Iris pigment epithelial cell (primary cell): Measurements from ENCODE around the gene FAM185A.
"Not testable (repeated sequence)": the region's sequence is repeated elsewhere in the genome, so short reads cannot be mapped to it uniquely, and the experiment has no call there.

Experiments used
- DNase-seq: peaks from one replicate; pipeline ENCODE4 v3.0.0-alpha.2; 2011; ENCODE audit warnings: low read depth

FAM185A gene

DNA sequence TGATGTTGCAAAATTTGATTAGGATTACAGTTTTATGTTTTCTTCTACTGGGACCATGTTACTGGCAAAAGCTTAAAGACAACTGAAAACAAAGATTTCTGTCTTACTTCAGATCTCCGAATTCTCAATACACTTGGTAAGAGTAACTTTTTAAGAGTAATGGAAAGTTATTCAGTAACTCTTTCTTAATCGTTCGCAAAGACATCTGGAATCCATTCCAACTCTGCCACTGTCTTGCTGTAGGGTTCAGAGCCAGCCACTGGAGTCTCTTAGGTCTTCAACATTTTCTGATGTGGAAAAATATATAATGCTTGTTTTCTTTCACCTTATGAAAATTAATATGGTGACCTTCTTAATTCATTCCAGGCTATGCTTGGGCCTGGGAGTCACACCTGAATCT lies 29.9 kb downstream of the FAM185A start:
- DNase-seq = not testable (repeated sequence)

DNA sequence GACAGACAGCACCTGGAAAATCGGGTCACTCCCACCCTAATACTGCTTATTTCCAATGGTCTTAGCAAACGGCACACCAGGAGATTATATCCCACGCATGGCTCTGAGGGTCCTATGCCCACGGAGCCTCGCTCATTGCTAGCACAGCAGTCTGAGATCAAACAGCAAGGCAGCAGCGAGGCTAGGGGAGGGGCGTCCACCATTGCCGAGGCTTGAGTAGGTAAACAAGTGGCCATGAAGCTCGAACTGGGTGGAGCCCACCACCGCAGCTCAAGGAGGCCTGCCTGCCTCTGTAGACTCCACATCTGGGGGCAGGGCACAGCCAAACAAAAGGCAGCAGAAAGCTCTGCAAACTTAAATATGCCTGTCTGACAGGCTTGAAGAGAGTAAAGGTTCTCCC lies 32.1 kb downstream of the FAM185A start:
- DNase-seq = not testable (repeated sequence)

DNA sequence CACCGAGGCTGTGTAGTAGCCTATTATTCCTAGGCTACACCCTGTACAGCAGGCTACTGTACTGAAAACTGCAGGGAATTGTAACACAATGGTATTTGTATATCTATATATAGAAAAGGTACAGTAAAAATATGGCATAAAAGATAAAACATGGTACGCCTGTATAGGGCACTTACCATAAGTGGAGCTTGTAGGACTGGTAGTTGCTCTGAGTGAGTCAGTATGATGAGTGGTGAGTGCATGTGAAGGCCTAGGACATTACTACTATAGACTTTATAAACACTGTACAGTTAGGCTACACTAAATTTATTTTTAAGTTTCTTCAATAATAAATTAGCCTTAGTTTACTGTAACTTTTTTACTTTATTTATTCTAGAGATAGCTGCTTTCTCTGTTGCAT lies 40.0 kb downstream of the FAM185A start:
- not testable (repeated sequence) for DNase-seq

DNA sequence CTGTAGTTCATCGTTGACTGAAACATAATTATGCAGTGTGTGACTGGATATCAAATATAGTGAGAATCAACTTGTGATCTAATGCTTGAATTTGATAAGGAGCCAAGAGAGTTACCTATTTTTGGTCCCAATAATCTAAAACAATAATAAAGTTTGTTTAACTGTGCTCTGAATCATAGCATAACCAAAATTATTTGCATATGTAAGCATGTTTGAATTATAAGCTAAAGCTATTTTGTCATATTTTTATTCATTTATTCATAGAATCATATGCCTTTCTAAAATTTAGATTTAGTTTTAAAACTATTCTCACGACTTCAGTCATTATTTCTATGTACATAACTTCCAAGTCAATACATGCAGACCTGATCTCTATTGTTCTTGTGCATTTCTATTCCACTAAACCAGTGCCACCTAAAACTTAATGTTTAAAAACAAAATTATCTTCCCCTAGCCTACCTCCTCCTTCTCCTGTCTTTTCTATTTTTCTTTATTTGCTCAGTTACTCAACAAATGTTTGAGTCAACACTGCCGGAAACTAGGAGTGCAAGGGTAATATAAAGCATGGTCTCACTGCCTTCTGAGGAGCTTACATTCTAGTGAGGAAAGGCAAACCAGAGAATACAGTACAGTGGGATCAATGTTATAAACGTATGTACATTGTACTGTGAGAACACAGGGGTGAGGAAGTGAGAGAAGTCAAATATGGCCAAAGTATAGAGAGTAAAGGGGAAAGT lies 41.7 kb downstream of the FAM185A start:
- DNase-seq = not testable (repeated sequence)

DNA sequence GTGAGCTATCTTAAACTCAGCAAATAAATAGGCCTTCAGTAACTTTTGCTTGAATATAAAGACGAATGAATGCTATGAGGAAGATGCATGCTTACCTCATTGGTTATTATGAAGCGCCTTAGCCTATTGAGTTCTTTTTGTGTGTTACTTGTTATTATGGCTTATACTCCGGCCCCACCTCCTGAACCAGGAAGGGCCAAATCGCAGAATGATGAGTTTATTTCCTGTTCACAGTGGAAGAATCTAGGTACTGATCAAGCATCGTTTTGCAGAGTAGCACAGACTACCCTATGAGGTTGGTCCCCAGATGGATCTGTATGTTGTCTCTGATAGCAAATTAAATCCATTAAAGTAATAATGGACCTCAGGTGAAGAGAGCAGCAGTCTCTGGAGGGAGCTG lies 42.6 kb downstream of the FAM185A start:
- DNase-seq = peak; percentile 17

DNA sequence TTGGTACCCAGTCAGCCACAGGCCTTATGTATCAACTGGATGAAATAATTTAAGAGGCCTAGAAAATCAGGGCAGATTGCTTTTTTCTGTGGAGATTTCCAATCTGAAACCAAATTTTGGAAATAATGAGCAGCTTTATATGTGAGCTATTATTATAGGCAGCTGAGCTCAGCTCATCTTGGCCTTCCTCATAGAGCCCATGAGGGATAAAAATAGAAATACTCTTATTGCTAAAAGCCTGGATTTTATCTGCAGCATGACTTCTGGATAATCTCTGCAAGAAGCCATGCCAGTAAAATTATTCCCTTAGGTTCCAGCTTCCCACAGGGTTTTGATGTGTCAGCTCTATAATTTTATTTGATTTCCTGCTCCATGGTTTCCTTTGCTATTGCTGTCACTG lies 43.0 kb downstream of the FAM185A start:
- DNase-seq = not testable (repeated sequence)

DNA sequence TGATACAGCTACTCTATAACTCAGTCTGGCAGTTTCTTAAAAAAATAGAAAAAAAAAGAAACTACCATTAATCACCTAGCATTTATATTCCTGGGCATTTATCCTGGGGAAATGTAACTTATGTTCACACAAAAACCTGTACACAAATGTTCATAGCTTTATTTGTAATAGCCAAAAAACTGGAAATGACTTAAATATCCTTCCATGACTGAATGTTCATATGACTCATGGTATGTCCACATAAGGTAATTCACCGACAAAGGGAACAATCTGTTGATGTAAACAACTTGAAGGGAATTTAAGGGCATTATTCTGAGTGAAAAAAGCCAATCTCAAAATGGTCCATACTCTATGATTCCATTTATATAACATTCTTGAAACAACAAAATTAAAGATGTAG lies 45.8 kb downstream of the FAM185A start:
- peak; percentile 63 for DNase-seq

DNA sequence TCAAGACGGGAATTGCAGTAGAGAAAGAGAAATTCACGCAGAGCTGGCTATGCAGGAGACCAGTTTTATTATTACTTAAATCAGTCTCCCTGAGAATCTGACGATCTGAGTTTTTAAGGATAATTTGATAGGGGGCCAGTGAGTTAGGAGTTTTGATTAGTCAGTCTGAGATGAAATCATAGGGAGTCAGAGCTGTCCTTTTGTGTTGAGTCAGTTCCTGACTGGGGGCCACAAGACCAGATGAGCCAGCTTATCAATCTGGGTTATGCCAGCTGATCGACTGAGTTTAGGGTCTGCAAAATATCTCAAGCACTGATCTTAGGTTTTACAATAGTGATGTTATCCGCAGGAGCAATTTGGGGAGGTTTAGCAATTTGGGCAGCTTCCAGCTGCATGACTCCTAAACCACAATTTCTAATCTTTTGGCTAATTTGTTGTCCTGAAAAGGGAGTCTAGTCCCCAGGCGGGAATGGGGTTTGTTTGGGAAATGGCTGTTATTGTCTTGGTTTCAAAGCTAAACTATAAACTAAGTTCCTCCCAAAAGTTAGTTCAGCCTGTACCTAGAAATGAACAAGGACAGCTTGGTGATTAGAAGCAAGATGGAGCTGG lies 47.3 kb downstream of the FAM185A start:
- peak; percentile 30 for DNase-seq

DNA sequence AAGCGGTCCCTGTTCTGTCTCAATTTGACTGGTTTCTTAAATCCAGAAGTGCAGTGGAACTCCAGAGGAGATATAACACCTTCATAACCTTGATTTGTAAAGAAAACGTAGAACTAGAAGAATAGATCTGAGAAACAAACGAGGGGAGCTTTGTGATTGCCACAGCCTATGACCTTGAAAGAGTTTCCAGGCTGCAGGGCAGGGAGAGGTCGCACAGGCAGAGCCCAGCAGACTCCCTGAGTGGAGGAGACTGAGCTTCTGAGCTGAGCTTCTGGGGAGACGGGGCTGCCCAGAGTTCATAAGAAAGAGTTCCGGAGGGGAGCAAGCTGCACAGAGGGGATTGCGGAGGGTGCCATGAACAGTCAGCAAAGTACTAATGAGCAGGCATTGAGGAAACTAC lies 57.8 kb downstream of the FAM185A start:
- no peak for DNase-seq

DNA sequence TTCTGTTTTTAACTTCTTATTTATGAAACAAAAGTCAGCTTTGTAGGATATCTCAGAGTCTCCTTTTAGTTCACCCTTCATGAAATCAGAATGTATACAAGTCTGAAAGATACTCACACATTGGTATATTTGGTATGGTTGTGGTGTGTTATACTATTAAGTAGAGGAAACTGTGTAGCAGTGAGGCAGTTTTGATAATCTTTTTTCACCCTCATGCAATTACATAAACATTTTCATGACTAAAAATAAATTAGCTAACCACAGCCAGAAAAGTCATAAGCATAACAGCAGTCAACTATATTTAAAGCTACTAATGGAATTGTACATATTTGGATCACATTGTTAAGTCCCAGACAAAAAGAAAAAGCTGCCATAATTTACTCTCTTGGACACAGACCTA lies 62.1 kb downstream of the FAM185A start:
- no peak for DNase-seq

DNA sequence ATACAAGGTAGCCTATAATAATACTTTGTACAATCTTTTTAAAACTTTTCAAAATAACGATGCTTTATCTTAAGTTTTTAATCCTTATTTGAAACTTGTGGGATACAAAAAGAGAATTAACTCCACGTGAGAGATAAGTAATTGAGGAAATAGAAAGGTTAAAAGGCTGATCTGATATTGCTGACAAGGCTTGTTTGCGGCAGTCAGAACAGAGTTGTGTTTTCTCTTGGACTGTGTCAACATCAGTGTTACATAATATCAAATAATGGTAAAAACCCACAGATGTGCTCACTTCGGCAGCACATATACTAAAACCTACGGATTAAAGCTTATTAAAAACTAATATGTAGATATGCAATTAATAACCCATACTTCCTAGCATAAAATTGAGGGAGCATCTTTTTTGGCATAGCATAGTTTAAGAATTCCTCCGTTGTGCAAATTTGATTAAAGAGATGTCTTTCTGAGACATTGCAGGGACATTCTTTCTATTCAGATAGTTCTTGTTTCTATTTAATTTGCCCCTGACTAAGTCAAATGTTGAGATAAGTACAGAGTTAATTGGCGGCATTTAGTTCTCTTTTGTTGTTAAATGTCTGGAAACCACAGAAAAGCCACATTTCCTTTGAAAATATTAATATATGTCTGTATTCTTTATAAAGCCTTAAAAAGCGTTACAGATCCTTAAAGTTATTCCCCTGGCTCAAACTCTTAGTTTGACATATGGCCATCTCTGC lies 63.3 kb downstream of the FAM185A start:
- DNase-seq = no peak

DNA sequence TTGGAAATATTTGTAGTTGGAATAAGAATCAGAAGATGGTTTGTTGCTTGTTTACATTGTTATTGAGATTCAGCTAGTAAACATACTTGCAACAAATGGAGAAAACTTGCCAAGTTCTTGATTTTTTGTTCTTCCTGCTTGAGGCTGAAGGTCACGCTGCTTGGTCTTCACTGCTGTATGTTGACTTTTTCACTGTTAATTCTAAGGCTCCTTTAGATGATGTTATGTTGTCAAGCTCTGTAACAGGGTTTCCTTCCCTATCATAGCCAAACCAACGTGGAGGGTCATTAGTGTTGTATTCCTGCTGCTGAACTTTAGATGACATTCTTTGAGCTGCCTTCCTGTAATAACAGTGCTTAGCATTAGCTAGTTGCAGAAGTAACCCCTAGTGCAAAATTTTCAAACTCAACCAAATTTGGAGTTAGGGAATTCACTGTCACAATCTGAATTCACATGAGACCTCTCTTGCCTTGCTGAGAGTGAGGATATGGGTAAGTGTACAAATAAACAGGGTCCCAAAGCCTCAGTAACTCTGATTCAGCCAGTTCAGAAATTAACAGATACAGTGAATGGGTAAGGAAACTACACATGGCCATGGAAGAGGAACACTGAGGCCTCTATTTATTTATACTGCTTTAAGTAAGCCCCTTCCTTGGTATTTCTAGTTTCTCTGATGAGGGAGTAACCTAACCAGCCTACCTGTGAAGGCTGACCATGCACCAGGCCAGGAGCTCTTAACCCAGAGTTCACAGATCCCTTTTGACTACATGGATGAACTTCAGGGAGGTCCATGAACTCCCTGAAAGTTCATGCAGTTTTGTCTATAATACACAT lies 64.6 kb downstream of the FAM185A start:
- DNase-seq = no peak

DNA sequence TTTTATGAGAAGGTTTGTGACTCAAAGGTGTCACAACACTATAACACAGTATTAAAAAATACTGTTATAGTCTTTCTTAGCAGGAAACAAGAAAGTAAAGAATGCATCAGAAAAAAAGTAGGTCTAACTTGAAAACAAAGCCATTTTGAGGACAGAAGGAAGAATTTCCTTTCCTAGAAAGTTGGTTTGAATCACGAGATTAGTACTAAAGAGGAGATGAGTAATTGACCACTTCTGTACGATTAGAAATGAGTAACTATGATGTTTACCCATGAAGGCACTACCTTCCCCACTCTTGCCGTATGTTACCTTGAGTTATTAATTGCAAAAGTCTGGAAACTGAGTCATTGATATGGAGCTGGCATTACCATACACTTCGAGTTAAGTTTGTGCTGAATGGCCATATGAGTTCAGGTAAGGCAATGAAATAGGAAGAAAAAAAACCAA lies 65.2 kb downstream of the FAM185A start:
- DNase-seq = peak; percentile 86

DNA sequence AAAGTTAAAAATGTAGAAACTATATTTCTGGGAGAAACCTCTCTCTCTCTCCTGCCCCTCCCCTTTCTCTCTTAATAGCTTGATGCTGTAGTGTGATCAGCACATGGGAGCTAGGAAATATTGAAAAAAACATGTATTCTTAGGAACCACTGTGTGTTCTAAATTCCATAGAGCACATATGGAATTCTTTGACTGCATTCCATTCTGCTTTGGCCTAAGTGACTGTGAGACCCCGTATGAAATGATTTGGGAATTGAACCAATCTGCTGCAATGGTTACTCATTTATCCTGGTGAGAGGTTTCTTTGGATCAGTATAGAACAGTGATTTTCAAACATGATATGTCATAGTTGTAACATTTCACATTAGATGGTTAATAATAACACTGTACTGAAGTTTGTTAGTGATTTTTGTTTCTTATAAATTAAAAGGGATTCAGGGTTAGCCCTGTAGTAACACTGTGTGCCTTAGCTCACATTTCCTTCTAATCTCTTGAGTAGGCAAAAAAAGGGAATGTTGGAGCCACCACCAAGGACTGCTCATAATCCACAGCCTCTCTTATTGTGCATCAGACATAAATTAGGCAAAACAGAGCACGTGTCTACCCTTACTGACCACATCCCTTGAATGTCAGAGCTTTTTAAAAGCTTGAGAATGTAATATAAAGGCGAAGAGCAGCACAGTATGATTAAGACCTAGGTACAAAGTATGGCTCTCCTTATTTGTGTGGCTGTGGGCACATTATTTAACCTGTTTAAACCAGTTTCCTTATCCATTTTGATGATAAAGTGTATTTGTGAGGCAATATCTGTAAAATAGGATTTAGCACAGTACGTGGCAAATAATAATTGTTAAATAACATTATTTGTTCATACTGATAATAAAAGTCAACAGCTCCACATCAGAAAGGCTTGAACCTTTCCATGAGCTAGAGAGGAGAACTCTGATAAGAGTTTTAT lies 69.1 kb downstream of the FAM185A start:
- no peak for DNase-seq

DNA sequence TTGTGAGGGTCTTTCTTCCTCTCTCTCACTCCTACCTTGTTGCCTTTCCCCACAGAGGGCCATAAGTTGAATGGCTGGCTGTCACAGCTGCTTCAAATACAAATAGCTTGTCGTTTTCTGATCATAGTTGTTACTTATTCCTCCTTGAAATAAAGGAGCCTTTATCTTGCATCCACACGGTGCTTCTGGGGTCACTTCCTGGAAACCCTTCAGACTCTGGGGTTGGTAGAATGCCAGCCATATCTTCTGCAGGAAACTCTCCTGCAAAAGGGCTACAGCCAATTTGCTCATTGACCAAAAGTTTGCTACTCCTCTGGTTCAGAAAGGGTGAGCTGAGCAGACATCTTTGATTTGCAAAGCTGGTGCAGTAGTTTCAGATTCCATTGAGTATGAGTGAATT lies 70.4 kb downstream of the FAM185A start:
- no peak for DNase-seq

DNA sequence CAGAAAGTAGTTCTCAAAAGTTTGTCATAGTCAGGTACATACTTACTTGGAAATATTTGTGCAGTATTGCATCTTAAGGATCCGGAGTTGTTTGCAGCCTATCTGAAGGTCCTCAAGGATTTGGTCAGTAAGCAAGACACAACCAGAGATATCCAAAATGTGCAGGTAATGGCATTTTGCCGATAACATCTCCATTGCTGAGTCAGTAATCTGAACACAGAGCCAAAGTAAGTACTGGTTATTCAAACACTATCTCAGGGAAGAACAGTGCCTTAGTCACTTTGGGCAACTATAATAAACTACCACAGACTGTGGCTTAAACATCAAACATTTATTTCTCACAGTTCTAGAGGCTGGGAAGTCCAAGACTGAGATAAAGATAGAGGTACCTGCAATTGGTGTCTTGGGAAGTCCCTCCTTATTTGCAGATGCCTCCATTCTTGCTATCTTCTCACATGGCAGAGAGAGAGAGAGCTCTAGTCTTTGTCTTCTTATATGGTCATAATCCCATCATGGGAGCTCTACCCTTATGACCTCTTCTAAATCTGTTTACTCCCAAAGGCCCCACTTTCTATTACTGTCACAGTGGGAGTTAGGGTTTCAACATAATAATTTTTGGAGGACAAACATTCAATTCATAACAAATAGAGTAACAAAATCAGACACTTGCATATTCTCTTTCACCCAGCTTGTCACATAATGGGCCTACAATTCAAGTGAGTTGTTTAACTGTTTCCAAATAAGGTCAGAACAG lies 73.4 kb downstream of the FAM185A start:
- DNase-seq = no peak

DNA sequence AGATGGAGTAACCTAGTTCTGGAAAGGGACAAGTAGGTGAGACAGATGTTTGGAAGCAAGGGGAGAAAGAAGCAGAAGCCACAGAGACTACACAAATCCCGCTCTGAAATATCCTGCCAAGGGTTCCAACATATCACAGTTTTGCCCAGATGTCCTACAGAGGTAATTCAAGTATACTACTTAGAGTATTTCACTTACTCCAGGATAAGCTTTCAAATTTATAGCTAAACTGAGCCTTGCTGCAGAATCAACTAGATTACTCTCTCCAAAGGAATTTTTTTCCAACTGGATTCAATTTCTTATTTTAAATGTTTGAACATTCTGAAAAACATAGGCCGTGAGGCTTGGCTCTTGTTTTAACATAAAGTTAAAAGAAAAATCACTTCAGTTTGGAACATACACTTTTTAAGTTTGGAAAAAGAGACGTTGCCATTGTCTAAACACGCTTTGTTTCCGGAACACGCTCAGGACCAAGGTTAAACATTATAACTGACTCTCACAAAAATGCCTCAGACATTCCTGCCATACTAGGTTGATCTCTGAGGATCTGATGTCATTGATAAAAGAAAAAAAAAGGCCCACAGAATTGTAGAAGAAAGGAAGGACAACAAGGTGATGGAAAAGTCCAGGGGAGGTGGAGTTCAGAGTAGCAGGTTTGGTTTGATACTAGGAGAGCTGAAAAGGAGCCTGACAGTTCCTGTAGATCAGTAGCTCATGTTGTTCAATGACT lies 74.8 kb downstream of the FAM185A start:
- peak; percentile 55 for DNase-seq

DNA sequence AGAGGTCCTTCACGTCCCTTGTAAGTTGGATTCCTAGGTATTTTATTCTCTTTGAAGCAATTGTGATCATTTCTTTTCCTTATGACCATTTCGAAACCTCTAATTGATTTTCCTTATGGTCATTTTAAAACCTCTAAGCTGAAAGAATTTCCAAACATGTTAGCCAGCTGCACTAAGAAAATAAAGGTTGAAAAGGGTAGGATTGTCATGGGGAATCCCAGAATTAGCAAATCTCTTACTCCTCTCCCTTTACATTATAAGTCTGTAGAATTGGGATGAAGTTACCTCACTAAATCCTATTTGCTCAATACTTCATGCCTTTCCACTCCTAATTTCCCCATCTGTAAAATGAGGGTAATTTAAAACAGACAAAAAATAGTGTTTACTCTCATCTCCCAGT lies 79.5 kb downstream of the FAM185A start:
- DNase-seq = peak; percentile 48

DNA sequence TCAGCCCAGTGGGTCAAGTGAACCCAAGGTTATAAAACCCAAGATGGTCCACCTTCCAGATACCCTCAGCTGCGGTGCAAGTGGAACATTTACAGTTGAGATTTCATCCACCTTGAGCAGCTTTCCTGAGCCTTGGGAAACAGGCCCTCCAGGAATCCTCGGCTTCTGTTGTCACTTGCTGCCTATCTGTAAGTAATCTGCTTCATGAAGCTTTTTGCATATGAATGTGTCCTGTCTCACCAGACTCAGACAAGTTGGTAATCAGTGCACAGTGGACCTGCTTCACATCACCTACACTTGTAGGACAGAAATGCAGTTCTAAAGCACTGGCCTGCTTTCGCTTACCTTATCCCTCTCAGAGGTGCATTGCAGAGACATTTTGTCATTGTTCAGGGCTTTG lies 80.3 kb downstream of the FAM185A start:
- DNase-seq = no peak

DNA sequence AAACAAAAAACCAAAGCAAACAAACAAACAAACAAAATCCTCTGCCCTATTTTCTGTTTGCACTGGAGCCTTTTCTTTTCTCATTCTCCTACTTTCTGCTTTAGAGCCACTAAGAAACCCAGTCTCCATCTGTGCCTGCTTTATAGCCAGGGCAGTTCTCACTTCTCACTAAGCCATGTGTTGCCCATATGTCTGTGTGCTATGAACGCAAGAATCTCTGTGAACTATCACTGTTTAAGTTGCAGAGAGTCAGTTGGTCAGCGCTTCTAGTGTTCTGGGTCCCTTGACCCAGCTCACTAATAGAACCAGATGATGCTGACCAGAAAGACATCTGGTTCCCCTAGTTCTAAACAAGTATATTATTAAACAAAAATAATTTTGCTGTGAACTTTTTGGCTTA lies 81.4 kb downstream of the FAM185A start:
- peak; percentile 43 for DNase-seq
